Tibial nerve (tissue), 4 donors: ENCODE data around the gene CLEC19A.

ENCODE experiments used
- CTCF ChIP-seq, 5 experiments: fragments of 200-600 bp in 3 of 5; fragments of 450-650 bp in 2 of 5; sonication (generic) in 3 of 5; IDR thresholded peaks; one replicate each; pipeline ENCODE4 v1.5.1; 2016 to 2019; ENCODE audit warnings: antibody characterized with exemption in 5 of 5, mild to moderate bottlenecking in 3 of 5, moderate library complexity in 2 of 5
- EP300 ChIP-seq, 2 donors: sonication (generic); formaldehyde crosslinking; IDR thresholded peaks; one replicate each; pipeline ENCODE4 v1.6.1; 2017; ENCODE audit warnings: antibody characterized with exemption in 2 of 2, mild to moderate bottlenecking in 1 of 2
- POLR2A ChIP-seq, 2 donors: fragments of 450-650 bp; IDR thresholded peaks; one replicate each; pipeline ENCODE4 v1.6.1; 2017; ENCODE audit warnings: antibody characterized with exemption in 2 of 2, mild to moderate bottlenecking in 2 of 2, moderate library complexity in 2 of 2

DNA sequence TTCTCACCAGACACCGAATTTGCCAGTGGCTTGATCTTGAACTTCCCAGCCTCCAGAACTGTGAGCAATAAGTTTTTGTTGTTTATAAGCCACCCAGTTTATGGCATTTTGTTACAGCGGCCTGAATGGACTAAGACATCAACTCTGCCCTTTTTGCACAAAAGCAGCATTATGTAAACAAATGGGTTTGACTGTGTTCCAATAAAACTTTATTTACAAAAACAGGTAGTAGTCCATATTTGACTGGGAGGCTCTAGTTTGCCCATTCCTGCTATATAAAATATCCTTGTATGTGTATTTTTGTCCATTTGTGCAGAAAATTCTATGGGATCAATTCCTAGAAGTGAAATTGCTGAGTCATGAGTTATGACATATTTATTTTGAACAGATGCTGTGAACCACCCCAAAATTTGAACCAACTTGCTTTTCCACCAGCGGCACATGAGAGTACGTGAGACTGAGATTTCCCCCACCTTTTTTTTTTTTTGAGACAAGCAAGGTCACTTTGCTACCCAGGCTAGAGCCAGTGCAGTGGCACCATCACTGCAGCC, 21.3 kb upstream of the CLEC19A start:
- TF ChIP-seq CTCF (IDR thresholded peaks at IDR 0.05) (no peak), POLR2A (IDR thresholded peaks at IDR 0.05) (no peak), EP300 (IDR thresholded peaks at IDR 0.05) (no peak)
